GM23248 (cell line): ENCODE data around the gene BRD7.

Source experiments
- EZH2 ChIP-seq: fragments of 200-600 bp; sonication (generic); IDR thresholded peaks from 2 replicates; pipeline ENCODE4 v1.6.1; 2018; ENCODE audit warnings: antibody characterized with exemption, mild to moderate bottlenecking; ENCODE audit not compliant: insufficient read depth, poor library complexity, severe bottlenecking
- EZH2phosphoT487 ChIP-seq: fragments of 200-600 bp; sonication (generic); IDR thresholded peaks from 2 replicates; pipeline ENCODE4 v1.6.1; 2018; ENCODE audit warnings: antibody characterized with exemption, moderate library complexity, mild to moderate bottlenecking, low read depth; ENCODE audit not compliant: insufficient read depth

- TF ChIP-seq EZH2phosphoT487 (no peak), EZH2 (no peak)
Measured at GRCh38 chr16:50395763-50396710, 27.2 kb upstream of the BRD7 start.
